Neural cell (in vitro differentiated cells): ENCODE results near the gene FAM20C.

Experiments
- CTCF ChIP-seq: fragments of 450-650 bp; IDR thresholded peaks from 2 replicates; pipeline ENCODE4 v1.5.1; 2014; ENCODE audit warnings: antibody characterized with exemption, mild to moderate bottlenecking, moderate library complexity; ENCODE audit not compliant: poor library complexity, severe bottlenecking
- EP300 ChIP-seq: fragments of 450-650 bp; conservative IDR thresholded peaks from 2 replicates; pipeline ENCODE4 v1.6.1; 2014; ENCODE audit warnings: antibody characterized with exemption, mild to moderate bottlenecking, moderate library complexity; ENCODE audit not compliant: poor library complexity, severe bottlenecking
- EZH2 ChIP-seq: fragments of 200-600, 300-800 bp; shearing (Covaris generic), sonication (generic); IDR thresholded peaks from 2 replicates; pipeline ENCODE4 v1.6.1; 2014; ENCODE audit warnings: antibody characterized with exemption, low read length, borderline replicate concordance, mild to moderate bottlenecking; ENCODE audit not compliant: insufficient read depth, poor library complexity, severe bottlenecking
- REST ChIP-seq: IDR thresholded peaks from 2 replicates; pipeline ENCODE4 v1.6.1; 2012; ENCODE audit warnings: borderline replicate concordance
- SMC3 ChIP-seq: fragments of 450-650 bp; conservative IDR thresholded peaks from 2 replicates; pipeline ENCODE4 v1.6.1; 2014; ENCODE audit warnings: antibody characterized with exemption, mild to moderate bottlenecking, moderate library complexity; ENCODE audit not compliant: poor library complexity
- TAF1 ChIP-seq: IDR thresholded peaks from 2 replicates; pipeline ENCODE4 v1.6.1; 2012; ENCODE audit warnings: low read depth

GRCh38 chr7:145863-146262, 46.5 kb upstream of the FAM20C start:
- TF ChIP-seq CTCF, result no peak
- no peak for TF ChIP-seq SMC3
- no peak for TF ChIP-seq EZH2
- no peak for TF ChIP-seq REST
- TF ChIP-seq TAF1, result no peak
- no peak for TF ChIP-seq EP300
